Large intestine (tissue), 3 donors: ENCODE measurements around the gene TM6SF1. TPM values are rescaled to one million over a fixed set of nuclear protein-coding genes. Genes with fewer than 3 reads are reported as not detected.
"Not testable (repeated sequence)": the region's sequence is repeated elsewhere in the genome, so short reads cannot be mapped to it uniquely, and the experiment has no call there.

Experiments used
- DNase-seq, 2 donors: peaks; one replicate each; pipeline versions ENCODE4 v3.0.0 to v3.0.0-alpha.2; 2013
- H3K27ac ChIP-seq: one replicate; pipeline ENCODE4 v1.5.1; 2013; ENCODE audit warnings: low read length
- H3K27me3 ChIP-seq: 2 replicates; pipeline ENCODE4 v1.6.1; 2013; ENCODE audit warnings: low read length; ENCODE audit not compliant: control insufficient read depth, insufficient read depth
- H3K36me3 ChIP-seq: 2 replicates; pipeline ENCODE4 v1.6.1; 2013; ENCODE audit warnings: low read length; ENCODE audit not compliant: control insufficient read depth, insufficient read depth
- H3K4me1 ChIP-seq: one replicate; pipeline ENCODE4 v1.6.1; 2013; ENCODE audit warnings: low read length; ENCODE audit not compliant: control insufficient read depth, insufficient read depth
- H3K4me3 ChIP-seq: one replicate; pipeline ENCODE4 v1.5.1; 2013; ENCODE audit warnings: low read length
- H3K9me3 ChIP-seq: one replicate; pipeline ENCODE4 v1.6.1; 2013; ENCODE audit warnings: mild to moderate bottlenecking, low read depth, low read length, moderate library complexity; ENCODE audit not compliant: control insufficient read depth
- WGBS: methylation state at CpG from one replicate; pipeline ENCODE4 v1.1.5; 2013; ENCODE audit warnings: low lambda C conversion rate; ENCODE audit not compliant: insufficient coverage; 5-methylcytosine and 5-hydroxymethylcytosine counted together
- polyA plus RNA-seq: library from polyadenylated mRNA; unstranded; fragments of 120-200 nt; gene quantifications from one replicate; pipeline ENCODE4 v1.2.1, GENCODE V29; 2013

Gene TM6SF1
- polyA plus RNA-seq, 1 donor, result 1.4 TPM

DNA sequence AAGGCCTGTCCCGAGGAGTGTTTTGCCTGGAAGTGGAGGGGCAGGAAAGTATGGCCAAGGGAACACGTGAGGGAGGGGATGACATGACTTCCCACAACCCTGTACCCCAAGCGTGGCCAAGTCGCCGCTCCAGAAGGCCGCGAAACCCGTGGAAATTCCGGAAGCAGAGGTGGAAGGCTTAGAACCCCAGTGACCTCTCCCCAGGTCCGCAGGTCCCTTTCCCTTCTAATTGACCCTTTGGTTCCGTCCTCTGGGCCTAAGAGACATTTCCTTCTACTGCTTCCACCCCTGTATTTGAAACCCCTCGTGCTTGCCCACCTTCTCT, 39.8 kb upstream of the TM6SF1 start:
- 83% methylated on average over 2 of the region's 12 CpGs for WGBS
- H3K4me3 ChIP-seq, result peak overlapping the region; percentile 64
- no peaks in the 10 kb centered on the region for H3K9me3 ChIP-seq
- no peak for DNase-seq
- peak overlapping the region; percentile 86 for H3K27ac ChIP-seq
- H3K36me3 ChIP-seq, result no peaks in the 10 kb centered on the region
- H3K27me3 ChIP-seq, result no peaks in the 10 kb centered on the region
- peaks cover 16% of the 10 kb centered on the region for H3K4me1 ChIP-seq

DNA sequence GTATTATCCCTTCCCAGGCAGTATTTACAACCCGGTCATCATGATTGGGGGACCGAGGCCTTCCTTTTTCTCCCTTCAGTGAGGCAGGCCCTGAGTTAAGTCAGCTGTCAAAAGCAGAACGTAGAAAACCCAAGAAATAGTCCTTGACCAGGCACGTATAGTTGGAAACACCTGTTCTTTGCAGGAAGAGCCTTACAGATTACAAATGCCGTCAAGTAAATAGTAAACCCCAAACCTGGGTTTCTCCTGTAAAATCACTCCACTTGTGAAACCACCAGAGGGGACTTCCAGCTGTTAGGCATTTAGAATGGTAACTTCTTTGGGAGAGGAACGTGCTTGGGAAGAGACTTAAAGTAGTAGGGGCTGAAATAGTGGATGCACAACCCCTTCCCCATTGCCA, 39.4 kb upstream of the TM6SF1 start:
- no peaks in the 10 kb centered on the region for H3K36me3 ChIP-seq
- H3K4me1 ChIP-seq, result peaks cover 11% of the 10 kb centered on the region
- WGBS, result no CpG with 5 or more reads among the region's 6 CpGs
- H3K27me3 ChIP-seq, result no peaks in the 10 kb centered on the region
- peaks cover 1% of the 10 kb centered on the region for H3K9me3 ChIP-seq
- no peak for DNase-seq
- peak overlapping the region; percentile 86 for H3K27ac ChIP-seq
- H3K4me3 ChIP-seq, result no peak overlapping the region

DNA sequence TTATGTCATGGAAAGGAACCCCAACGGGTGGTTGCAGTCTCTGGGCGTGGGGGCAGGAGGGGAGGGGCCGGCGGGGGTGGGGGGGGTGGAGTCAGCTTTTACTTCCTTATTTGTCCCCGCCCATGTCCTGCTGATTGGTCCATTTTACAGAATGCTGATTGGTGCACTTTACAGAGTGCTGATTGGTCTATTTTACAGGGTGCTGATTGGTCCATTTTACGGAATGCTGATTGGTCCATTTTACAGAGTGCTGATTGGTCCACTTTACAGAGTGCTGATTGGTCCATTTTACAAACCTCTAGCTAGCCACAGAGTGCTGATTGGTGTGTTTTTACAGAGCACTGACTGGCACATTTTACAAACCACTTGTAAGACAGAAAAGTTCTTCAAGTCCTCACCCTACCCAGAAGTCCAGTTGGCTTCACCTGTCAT, 38.2 kb upstream of the TM6SF1 start:
- WGBS, result no CpG with 5 or more reads among the region's 6 CpGs
- not testable (repeated sequence) for DNase-seq, H3K9me3 ChIP-seq

DNA sequence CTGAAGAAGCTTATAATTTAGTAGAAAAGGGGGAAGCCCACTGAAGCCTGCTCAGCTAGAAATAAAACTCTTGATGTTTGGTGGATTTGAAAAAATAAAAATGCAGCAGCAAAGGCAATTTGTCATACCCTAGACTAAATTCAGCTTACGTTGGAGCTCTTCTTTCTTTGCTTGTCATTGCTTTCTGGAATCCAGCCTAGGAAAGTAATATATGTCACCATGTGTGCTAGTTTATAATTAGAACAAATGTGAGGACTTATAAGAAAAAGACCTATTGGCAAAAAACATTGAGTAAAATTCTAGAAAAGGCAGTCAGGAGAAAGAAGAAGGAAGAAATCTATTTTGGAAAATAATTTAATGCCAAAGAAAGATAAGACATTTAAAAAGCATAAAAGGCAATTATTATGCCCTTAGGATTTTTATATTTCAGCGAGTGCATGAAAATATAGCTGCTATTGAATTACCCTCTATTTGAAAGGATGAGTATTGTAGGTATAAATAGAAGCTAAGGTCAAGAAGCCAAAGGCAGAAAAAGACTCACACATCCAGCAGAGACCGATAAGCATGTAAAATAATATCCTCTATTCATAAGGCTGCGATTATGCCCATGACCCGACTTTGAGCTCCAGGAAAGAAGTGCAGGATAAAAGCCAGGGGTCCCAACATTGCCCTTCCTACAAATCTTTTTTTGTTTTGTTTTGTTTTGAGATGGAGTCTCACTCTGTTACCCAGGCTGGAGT, 29.8 kb upstream of the TM6SF1 start:
- 60% methylated on average over 1 of the region's 5 CpGs for WGBS
- DNase-seq, result no peak
- H3K36me3 ChIP-seq, result no peaks in the 10 kb centered on the region
- no peaks in the 10 kb centered on the region for H3K4me1 ChIP-seq
- H3K27ac ChIP-seq, result no peak overlapping the region
- peaks cover 8% of the 10 kb centered on the region for H3K9me3 ChIP-seq
- H3K4me3 ChIP-seq, result no peak overlapping the region
- H3K27me3 ChIP-seq, result peaks cover 20% of the 10 kb centered on the region

More for the DNA sequence above, 38.2 kb upstream of the TM6SF1 start:
- not testable (repeated sequence) for H3K4me1 ChIP-seq, H3K27ac ChIP-seq, H3K36me3 ChIP-seq, H3K27me3 ChIP-seq, H3K4me3 ChIP-seq

DNA sequence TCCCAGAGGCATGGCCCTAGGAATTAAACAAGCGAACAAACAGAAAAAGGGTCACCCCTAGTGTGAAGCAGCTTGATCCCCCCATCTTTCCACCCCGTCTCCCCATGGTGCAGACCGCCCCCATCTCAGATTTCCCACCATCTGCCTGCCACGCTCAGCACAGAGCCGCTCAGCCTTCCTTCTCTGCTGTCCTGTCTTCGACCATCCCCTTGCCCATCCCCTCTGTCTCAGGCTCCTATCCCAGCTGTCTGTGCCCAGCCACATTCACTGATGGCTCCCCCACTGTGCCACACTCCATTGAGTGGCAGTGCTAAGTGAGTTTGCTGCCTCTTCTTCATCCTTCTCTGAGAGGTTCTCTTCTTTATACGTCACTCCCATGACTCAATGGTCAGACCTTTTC, 28.7 kb upstream of the TM6SF1 start:
- Histone ChIP-seq H3K36me3 (no peaks in the 10 kb centered on the region), H3K27me3 (peaks cover 20% of the 10 kb centered on the region), H3K27ac (no peak overlapping the region), H3K4me1 (no peaks in the 10 kb centered on the region), H3K9me3 (peaks cover under 1% of the 10 kb centered on the region), H3K4me3 (no peak overlapping the region)
- DNase-seq, result no peak
- WGBS, result no CpG with 5 or more reads among the region's 7 CpGs

DNA sequence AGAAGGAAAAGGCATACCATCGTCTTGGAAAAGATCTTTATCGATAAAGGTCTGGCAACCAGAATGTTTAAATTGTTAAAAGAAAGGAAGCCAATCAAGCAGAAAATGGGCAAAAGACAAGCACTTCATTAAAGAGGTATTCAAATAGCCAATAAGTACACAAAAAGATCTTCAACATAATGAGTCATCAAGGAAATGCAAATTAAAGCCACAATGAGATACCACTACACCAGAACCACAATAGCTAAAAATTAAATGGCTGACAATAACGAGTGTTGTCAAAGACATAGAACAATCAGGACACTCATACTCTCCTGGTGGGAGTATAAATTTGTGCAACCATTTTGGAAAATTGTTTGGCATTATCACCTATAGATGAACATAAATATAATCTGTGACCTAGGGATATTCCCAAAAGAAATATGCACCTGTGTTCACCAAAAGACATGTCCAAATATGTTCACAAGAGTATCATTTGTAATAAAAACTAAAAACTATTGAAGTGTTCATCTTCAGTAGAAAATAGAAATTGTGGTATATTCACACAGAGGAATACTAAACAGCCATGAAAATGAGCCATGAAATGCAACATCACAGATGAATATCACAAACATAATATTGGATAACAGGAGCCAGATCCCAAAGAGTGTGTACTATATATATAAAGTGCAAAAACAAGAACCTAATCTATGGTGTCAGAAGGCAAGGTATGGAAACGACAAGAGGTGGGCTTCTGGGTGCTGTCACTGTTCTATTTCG, 26.0 kb upstream of the TM6SF1 start:
- 95% methylated on average over 3 of the region's 5 CpGs for whole genome bisulfite sequencing

DNA sequence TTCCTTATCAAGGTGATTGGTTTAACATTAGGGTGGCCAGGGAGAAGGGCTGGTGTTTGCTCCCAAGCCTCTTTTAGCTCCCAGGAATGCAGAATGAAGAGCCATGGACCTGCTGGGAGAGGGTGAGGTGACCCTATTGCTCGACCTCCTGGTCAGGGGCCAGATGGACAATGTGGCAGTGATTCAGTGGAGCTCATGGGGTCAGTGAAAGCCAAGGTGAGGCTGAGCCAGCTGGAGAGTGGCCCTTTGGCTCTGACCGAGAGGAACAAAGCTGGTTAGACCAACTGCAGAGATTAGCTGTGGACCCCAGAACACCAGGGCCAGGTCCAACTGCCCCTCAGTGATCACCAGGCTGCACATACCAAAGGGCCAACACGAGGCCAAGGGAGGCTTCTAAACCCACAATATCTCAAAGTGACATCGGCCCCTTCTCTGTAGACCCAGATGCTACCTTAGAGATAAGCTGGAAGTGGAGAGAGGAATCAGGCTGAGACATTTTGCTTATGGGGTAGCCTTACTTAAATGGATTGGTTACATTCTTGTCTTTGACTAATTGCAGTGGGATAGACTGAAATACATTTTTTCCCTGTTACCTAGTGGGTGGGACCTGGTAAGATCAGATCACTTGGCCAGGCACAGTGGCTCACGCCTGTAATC, 24.6 kb upstream of the TM6SF1 start:
- Histone ChIP-seq H3K9me3 (no peaks in the 10 kb centered on the region), H3K4me1 (no peaks in the 10 kb centered on the region), H3K27ac (no peak overlapping the region), H3K36me3 (no peaks in the 10 kb centered on the region), H3K27me3 (peaks cover 16% of the 10 kb centered on the region), H3K4me3 (no peak overlapping the region)
- no peak for DNase-seq
- WGBS, result 80% methylated on average over 2 of the region's 5 CpGs

More for the DNA sequence above, 26.0 kb upstream of the TM6SF1 start:
- no peak overlapping the region for H3K27ac ChIP-seq
- H3K9me3 ChIP-seq, result no peaks in the 10 kb centered on the region
- no peak for DNase-seq
- H3K4me3 ChIP-seq, result no peak overlapping the region
- H3K4me1 ChIP-seq, result no peaks in the 10 kb centered on the region
- no peaks in the 10 kb centered on the region for H3K36me3 ChIP-seq
- H3K27me3 ChIP-seq, result peaks cover 20% of the 10 kb centered on the region

DNA sequence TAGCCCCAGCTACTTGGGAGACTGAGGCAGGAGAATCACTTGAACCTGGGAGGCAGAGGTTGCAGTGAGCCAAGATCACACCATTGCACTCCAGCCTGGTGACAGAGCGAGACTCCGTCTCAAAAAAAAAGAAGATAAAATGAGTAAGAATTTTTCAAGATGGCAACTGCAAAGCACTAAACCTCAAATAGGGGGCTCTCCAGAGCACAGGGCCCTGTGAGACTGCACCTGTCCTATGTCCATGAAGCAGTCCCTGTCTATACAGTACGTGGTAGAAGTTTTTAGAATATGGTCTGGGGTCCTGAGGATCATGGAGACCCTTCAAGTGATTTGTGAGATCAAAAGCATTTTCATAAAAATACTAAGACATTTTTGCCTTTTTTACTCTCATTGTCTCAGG, 22.0 kb upstream of the TM6SF1 start:
- not testable (repeated sequence) for H3K4me1 ChIP-seq, H3K27ac ChIP-seq, H3K27me3 ChIP-seq, H3K36me3 ChIP-seq, DNase-seq, H3K9me3 ChIP-seq, H3K4me3 ChIP-seq
- WGBS, result no CpG with 5 or more reads among the region's 3 CpGs

DNA sequence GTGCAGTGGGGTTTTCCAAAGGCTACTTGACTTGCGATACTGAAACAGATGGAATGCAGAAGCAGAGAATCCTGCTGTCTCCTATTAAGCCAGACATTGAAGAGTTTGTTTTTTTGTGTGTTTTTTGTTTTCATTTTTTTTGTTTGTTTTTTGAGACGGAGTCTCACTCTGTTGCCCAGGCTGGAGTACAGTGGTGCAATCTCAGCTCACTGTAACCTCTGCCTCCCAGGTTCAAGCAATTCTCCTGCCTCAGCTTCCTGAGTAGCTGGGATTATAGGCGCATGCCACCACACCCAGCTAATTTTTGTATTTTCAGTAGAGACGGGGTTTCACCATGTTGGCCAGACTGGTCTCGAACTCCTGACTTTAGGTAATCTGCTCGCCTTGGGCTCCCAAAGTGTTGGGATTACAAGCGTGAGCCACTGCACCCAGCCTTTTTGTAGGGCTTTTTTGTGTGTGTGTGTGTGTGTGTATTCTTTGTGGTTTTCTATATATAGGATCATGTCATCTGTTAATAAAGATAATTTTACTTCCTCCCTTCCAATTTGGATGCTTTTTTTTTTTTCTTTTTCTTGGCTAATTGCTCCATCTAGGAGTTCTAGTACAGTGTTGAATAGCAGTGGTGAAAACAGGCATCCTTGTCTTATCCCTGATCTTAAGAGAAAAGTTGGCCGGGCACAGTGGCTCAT, 21.4 kb upstream of the TM6SF1 start:
- H3K9me3 ChIP-seq, H3K27me3 ChIP-seq, H3K27ac ChIP-seq, H3K36me3 ChIP-seq, DNase-seq, H3K4me1 ChIP-seq, H3K4me3 ChIP-seq: not testable (repeated sequence)
- WGBS, result 93% methylated on average over 2 of the region's 8 CpGs

DNA sequence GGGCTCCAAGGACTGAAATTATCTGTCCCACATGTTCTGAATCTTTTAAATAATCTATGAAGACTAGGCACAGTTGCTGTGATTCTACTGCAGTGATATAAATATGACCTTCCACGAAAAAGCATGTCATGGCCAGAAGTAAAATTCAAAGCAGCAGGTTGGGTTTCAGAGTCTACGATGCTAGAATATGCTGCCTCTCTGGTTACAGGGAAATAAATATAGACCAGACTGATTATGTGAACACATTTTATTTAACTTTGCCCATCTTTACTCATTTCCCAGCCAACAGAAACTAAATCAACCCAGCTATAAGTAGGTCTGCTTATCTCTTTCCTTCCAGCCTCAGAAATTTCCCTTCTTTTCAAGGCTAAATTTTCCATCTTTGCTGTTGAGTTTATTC, 19.9 kb upstream of the TM6SF1 start:
- Histone ChIP-seq H3K27me3 (no peaks in the 10 kb centered on the region), H3K36me3 (no peaks in the 10 kb centered on the region), H3K4me3 (no peak overlapping the region), H3K27ac (no peak overlapping the region), H3K4me1 (no peaks in the 10 kb centered on the region), H3K9me3 (no peaks in the 10 kb centered on the region)
- no CpG with 5 or more reads among the region's 2 CpGs for WGBS
- DNase-seq, result no peak
